A549 (cell line): ENCODE data around the gene NTNG2. TPM values are rescaled to one million over a fixed set of nuclear protein-coding genes. Genes with fewer than 3 reads are reported as not detected.

Experiments used
- ATAC-seq, 2 experiments: fragments of 200-7000 bp in 1 of 2; fragments of >200 bp in 1 of 2; cut with Nextera tagmentation in 1 of 2; cut with Tn5 transposase in 1 of 2; 3 replicates each; pipeline versions ENCODE4 v1.8.0 to v1.9.1; 2018 to 2020; ENCODE audit warnings: mild to moderate bottlenecking in 1 of 2, moderate library complexity in 1 of 2
- CTCF ChIA-PET: fragments of 300-600 bp; sonication (Branson Sonifier 250); formaldehyde crosslinking; extraction: SDS; loops from one replicate; lab custom pipeline; 2021; ENCODE audit warnings: antibody characterized with exemption, inconsistent platforms; lab: Yijun Ruan, JAX
- POLR2A ChIA-PET: fragments of 350-600 bp; formaldehyde crosslinking; extraction: SDS; loops from one replicate; lab custom pipeline; 2021; ENCODE audit warnings: antibody characterized with exemption, inconsistent platforms; lab: Yijun Ruan, JAX
- DNase-seq, 2 experiments: peaks; one replicate each; pipeline versions ENCODE4 v3.0.0 to v3.0.0-alpha.2; 2011 to 2016; ENCODE audit warnings: low read depth in 1 of 2, low spot score in 1 of 2
- FAIRE-seq: peaks from 2 replicates; lab custom pipeline; 2011; peaks lifted over from hg19 to GRCh38; lab: Jason Lieb, UNC
- H3K27ac ChIP-seq, 2 experiments: fragments of >200 bp; sonication (Bioruptor Twin); formaldehyde crosslinking; 3 replicates each; pipeline ENCODE4 v1.5.1; 2016 to 2017
- H3K4me1 ChIP-seq: fragments of >200 bp; sonication (Bioruptor Twin); formaldehyde crosslinking; 3 replicates; pipeline ENCODE4 v1.6.1; 2016
- H3K4me2 ChIP-seq: fragments of >200 bp; sonication (Bioruptor Twin); formaldehyde crosslinking; 3 replicates; pipeline ENCODE4 v1.6.1; 2016
- H3K4me3 ChIP-seq: fragments of >200 bp; sonication (Bioruptor Twin); formaldehyde crosslinking; 3 replicates; pipeline ENCODE4 v1.5.1; 2016
- H3K9me3 ChIP-seq: fragments of >200 bp; sonication (Bioruptor Twin); formaldehyde crosslinking; 3 replicates; pipeline ENCODE4 v1.6.1; 2016
- BCL3 ChIP-seq: fragments of >200 bp; sonication (Bioruptor Twin); formaldehyde crosslinking; IDR thresholded peaks from 3 replicates; pipeline ENCODE4 v1.6.1; 2016
- BHLHE40 ChIP-seq: IDR thresholded peaks from 2 replicates; pipeline ENCODE4 v1.6.1; 2012; ENCODE audit warnings: low read depth, low read length, inconsistent platforms
- CBX8 ChIP-seq: fragments of 200-600 bp; sonication (generic); IDR thresholded peaks from 2 replicates; pipeline ENCODE4 v1.6.1; 2016
- CHD2 ChIP-seq: fragments of 150-350 bp; IDR thresholded peaks from 2 replicates; pipeline ENCODE4 v1.6.1; 2014; ENCODE audit warnings: low read length; ENCODE audit not compliant: partially characterized antibody
- EHMT2 ChIP-seq: fragments of 200-600 bp; sonication (generic); IDR thresholded peaks from 2 replicates; pipeline ENCODE4 v1.6.1; 2016; ENCODE audit warnings: antibody characterized with exemption, low read depth, mild to moderate bottlenecking, moderate library complexity
- EP300 ChIP-seq, 2 experiments: fragments of >200 bp; sonication (Bioruptor Twin); formaldehyde crosslinking; IDR thresholded peaks; 2 replicates in 1 of 2; 3 replicates in 1 of 2; pipeline ENCODE4 v1.6.1; 2016 to 2017
- ESRRA ChIP-seq: fragments of 150-350 bp; IDR thresholded peaks from 2 replicates; pipeline ENCODE4 v1.6.1; 2014; ENCODE audit warnings: mild to moderate bottlenecking, low read length, borderline replicate concordance
- FOSB ChIP-seq: fragments of 250-450 bp; sonication (Bioruptor Pico); IDR thresholded peaks from 2 replicates; pipeline ENCODE4 v1.5.0; 2020; ENCODE audit warnings: mild to moderate bottlenecking, moderate library complexity
- FOSL2 ChIP-seq, 2 experiments: fragments of 450-650 bp in 1 of 2; fragments of >200 bp in 1 of 2; sonication (Bioruptor Twin) in 1 of 2; formaldehyde crosslinking; IDR thresholded peaks; 2 replicates each; pipeline versions ENCODE4 v1.5.0 to v1.6.1; 2016 to 2020; ENCODE audit warnings: mild to moderate bottlenecking in 1 of 2, moderate library complexity in 1 of 2
- FOXS1 ChIP-seq: fragments of 250-450 bp; sonication (Bioruptor Pico); IDR thresholded peaks from 2 replicates; pipeline ENCODE4 v1.5.0; 2020; ENCODE audit warnings: mild to moderate bottlenecking, moderate library complexity
- HES2 ChIP-seq: fragments of >200 bp; sonication (Bioruptor Twin); formaldehyde crosslinking; IDR thresholded peaks from 2 replicates; pipeline ENCODE4 v1.6.1; 2016
- HMGXB4 ChIP-seq: fragments of 250-450 bp; sonication (Bioruptor Pico); IDR thresholded peaks from 2 replicates; pipeline ENCODE4 v1.5.0; 2021; ENCODE audit warnings: mild to moderate bottlenecking, moderate library complexity, borderline replicate concordance
- HOXA7 ChIP-seq: fragments of 250-450 bp; sonication (Bioruptor Pico); IDR thresholded peaks from 2 replicates; pipeline ENCODE4 v1.5.0; 2020; ENCODE audit warnings: mild to moderate bottlenecking, moderate library complexity
- KDM1A ChIP-seq: fragments of 200-600 bp; sonication (generic); IDR thresholded peaks from 2 replicates; pipeline ENCODE4 v1.6.1; 2016; ENCODE audit warnings: low read depth, mild to moderate bottlenecking
- MYC ChIP-seq: IDR thresholded peaks from 2 replicates; pipeline ENCODE4 v1.6.1; 2012; ENCODE audit warnings: mild to moderate bottlenecking, inconsistent platforms, low read length, improper control_type of control experiment, borderline replicate concordance
- NFE2L2 ChIP-seq: fragments of 150-350 bp; conservative IDR thresholded peaks from 2 replicates; pipeline ENCODE4 v1.6.1; 2014; ENCODE audit warnings: low read length
- NPAS2 ChIP-seq: fragments of 250-450 bp; sonication (Bioruptor Pico); IDR thresholded peaks from 2 replicates; pipeline ENCODE4 v1.8.0; 2022; ENCODE audit warnings: mild to moderate bottlenecking, moderate library complexity, borderline replicate concordance
- RAD21 ChIP-seq, 2 experiments: fragments of >200 bp in 1 of 2; sonication (Bioruptor Twin) in 1 of 2; formaldehyde crosslinking in 1 of 2; IDR thresholded peaks in 1 of 2; conservative IDR thresholded peaks in 1 of 2; 2 replicates in 1 of 2; 3 replicates in 1 of 2; pipeline ENCODE4 v1.6.1; 2012 to 2018; ENCODE audit warnings: inconsistent platforms in 1 of 2
- RCOR1 ChIP-seq: fragments of 150-350 bp; IDR thresholded peaks from 2 replicates; pipeline ENCODE4 v1.6.1; 2014; ENCODE audit warnings: antibody characterized with exemption, low read length, low read depth
- RFX5 ChIP-seq: fragments of 450-650 bp; IDR thresholded peaks from 2 replicates; pipeline ENCODE4 v1.7.1; 2014; ENCODE audit warnings: antibody characterized with exemption, mild to moderate bottlenecking, moderate library complexity
- SMC3 ChIP-seq: fragments of >200 bp; sonication (Bioruptor Twin); formaldehyde crosslinking; IDR thresholded peaks from 3 replicates; pipeline ENCODE4 v1.6.1; 2018; ENCODE audit warnings: inconsistent platforms
- TFCP2L1 ChIP-seq: fragments of 250-450 bp; sonication (Bioruptor Pico); IDR thresholded peaks from 2 replicates; pipeline ENCODE4 v1.5.0; 2021; ENCODE audit warnings: mild to moderate bottlenecking
- TP53 ChIP-seq: fragments of 250-450 bp; sonication (Bioruptor Pico); IDR thresholded peaks from 2 replicates; pipeline ENCODE4 v1.5.0; 2021; ENCODE audit warnings: mild to moderate bottlenecking, moderate library complexity
- USF2 ChIP-seq: fragments of 450-650 bp; IDR thresholded peaks from 2 replicates; pipeline ENCODE4 v1.6.1; 2014; ENCODE audit warnings: antibody characterized with exemption
- ZFP36 ChIP-seq: fragments of 450-650 bp; IDR thresholded peaks from 2 replicates; pipeline ENCODE4 v1.6.1; 2014; ENCODE audit warnings: borderline replicate concordance; ENCODE audit not compliant: partially characterized antibody
- WGBS: methylation state at CpG from one replicate; pipeline ENCODE4 v1.1.6; 2017; ENCODE audit errors: missing lambda C conversion rate; 5-methylcytosine and 5-hydroxymethylcytosine counted together
- polyA plus RNA-seq, 4 experiments: library from polyadenylated mRNA; depleted of rRNA in 3 of 4; stranded (reverse); fragments of >200 nt; fragmentation: RNase III in 1 of 4; extraction: RNeasy Plus Mini Kit Qiagen cat#74134 plus additional on column Dnase treatment in 1 of 4; gene quantifications; 2 replicates in 3 of 4; 3 replicates in 1 of 4; pipeline ENCODE4 v1.2.3, GENCODE V29; 2011 to 2017
- TF ChIP-seq, protein P1 (sequence below): IDR thresholded peaks from 2 replicates; pipeline ENCODE4 v1.6.1; 2012
- TF ChIP-seq, protein P2 (sequence below): fragments of 200-600 bp; sonication (generic); IDR thresholded peaks from 2 replicates; pipeline ENCODE4 v1.6.1; 2016; ENCODE audit warnings: antibody characterized with exemption, mild to moderate bottlenecking, moderate library complexity

NTNG2 gene
- polyA plus RNA-seq, 2 of the 4 experiments (the other 2 are of a cell fraction): 0.52 to 1.0 TPM

- Histone ChIP-seq H3K4me2 (no peak overlapping the region), H3K9me3 (no peaks in the 10 kb centered on the region), H3K4me3 (no peak overlapping the region), H3K27ac (no peak overlapping the region), H3K4me1 (no peaks in the 10 kb centered on the region)
- no peak for DNase-seq
- ChIA-PET CTCF (interaction anchor here (0.7 to 3.3 kb wide), 7 partner anchors 10 to 367 kb away, joined by 3 to 28 read pairs (median 4); no protein-coding TSS in a partner anchor), POLR2A (no interaction called here)
- no peak for FAIRE-seq
- TF ChIP-seq, protein P1, sequence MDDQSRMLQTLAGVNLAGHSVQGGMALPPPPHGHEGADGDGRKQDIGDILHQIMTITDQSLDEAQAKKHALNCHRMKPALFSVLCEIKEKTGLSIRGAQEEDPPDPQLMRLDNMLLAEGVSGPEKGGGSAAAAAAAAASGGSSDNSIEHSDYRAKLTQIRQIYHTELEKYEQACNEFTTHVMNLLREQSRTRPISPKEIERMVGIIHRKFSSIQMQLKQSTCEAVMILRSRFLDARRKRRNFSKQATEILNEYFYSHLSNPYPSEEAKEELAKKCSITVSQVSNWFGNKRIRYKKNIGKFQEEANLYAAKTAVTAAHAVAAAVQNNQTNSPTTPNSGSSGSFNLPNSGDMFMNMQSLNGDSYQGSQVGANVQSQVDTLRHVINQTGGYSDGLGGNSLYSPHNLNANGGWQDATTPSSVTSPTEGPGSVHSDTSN: no peak
- TF ChIP-seq BHLHE40 (no peak), KDM1A (no peak), ESRRA (no peak), FOXS1 (CRISPR knock-in tag) (no peak), HMGXB4 (no peak), HOXA7 (CRISPR knock-in tag) (no peak), MYC (no peak), FOSL2 (IDR thresholded peaks at IDR 0.05) (no peak), FOSL2 (CRISPR knock-in tag; IDR thresholded peaks at IDR 0.05) (no peak), BCL3 (no peak), EHMT2 (no peak)
- ATAC-seq: no peak
- 72% methylated on average over 7 of the region's 9 CpGs for WGBS
Measured at GRCh38 chr9:132183134-132183533, 21.3 kb downstream of the NTNG2 start.

DNA sequence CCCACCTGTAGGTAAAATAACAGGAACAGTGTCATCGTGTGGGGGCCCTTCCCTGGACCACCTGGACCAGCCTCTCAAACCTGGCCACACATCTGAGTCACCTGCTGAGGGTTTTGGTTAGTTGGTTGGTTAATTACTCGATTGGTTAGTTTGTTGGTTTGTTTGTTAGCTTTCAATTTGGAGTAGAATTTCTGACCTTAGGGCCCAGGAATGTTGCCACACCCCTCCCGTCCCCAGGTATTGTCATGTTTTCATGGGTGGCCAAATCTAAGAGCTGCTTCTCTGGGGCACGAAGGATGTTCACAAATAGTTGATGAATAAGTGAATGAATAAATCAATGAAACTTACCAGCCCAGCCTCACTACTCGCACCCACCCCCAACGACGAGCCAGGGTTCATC, 21.9 kb downstream of the NTNG2 start:
- CTCF ChIA-PET: interaction anchor here (0.8 to 3.3 kb wide), 7 partner anchors 8 to 367 kb away, joined by 3 to 28 read pairs (median 3); no protein-coding TSS in a partner anchor
- no peak for FAIRE-seq
- WGBS: 31% methylated on average over 7 of the region's 7 CpGs
- no peak for TF ChIP-seq HES2
- TF ChIP-seq ESRRA: no peak
- TF ChIP-seq NFE2L2: no peak
- TF ChIP-seq TP53 (CRISPR knock-in tag): no peak
- no peak for TF ChIP-seq RFX5
- TF ChIP-seq FOSB (CRISPR knock-in tag): no peak
- TF ChIP-seq NPAS2: no peak
- TF ChIP-seq EP300 (IDR thresholded peaks at IDR 0.05): no peak
- TF ChIP-seq USF2: no peak
- TF ChIP-seq ZFP36: no peak
- no peak for TF ChIP-seq RAD21 (conservative IDR thresholded peaks at IDR 0.05 in 1 of 2, IDR thresholded peaks at IDR 0.05 in 1 of 2)
- TF ChIP-seq, protein P2, sequence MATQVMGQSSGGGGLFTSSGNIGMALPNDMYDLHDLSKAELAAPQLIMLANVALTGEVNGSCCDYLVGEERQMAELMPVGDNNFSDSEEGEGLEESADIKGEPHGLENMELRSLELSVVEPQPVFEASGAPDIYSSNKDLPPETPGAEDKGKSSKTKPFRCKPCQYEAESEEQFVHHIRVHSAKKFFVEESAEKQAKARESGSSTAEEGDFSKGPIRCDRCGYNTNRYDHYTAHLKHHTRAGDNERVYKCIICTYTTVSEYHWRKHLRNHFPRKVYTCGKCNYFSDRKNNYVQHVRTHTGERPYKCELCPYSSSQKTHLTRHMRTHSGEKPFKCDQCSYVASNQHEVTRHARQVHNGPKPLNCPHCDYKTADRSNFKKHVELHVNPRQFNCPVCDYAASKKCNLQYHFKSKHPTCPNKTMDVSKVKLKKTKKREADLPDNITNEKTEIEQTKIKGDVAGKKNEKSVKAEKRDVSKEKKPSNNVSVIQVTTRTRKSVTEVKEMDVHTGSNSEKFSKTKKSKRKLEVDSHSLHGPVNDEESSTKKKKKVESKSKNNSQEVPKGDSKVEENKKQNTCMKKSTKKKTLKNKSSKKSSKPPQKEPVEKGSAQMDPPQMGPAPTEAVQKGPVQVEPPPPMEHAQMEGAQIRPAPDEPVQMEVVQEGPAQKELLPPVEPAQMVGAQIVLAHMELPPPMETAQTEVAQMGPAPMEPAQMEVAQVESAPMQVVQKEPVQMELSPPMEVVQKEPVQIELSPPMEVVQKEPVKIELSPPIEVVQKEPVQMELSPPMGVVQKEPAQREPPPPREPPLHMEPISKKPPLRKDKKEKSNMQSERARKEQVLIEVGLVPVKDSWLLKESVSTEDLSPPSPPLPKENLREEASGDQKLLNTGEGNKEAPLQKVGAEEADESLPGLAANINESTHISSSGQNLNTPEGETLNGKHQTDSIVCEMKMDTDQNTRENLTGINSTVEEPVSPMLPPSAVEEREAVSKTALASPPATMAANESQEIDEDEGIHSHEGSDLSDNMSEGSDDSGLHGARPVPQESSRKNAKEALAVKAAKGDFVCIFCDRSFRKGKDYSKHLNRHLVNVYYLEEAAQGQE: no peak
- TF ChIP-seq KDM1A: no peak
- no peak for TF ChIP-seq BHLHE40
- TF ChIP-seq CHD2: no peak
- no peak for TF ChIP-seq SMC3
- TF ChIP-seq RCOR1: no peak
- no peak for TF ChIP-seq TFCP2L1 (CRISPR knock-in tag)
- no peak for TF ChIP-seq CBX8
- POLR2A ChIA-PET: no interaction called here
- no peak overlapping the region for H3K4me2 ChIP-seq
- DNase-seq: no peak
- ATAC-seq: no peak
- H3K27ac ChIP-seq: no peak overlapping the region
- no peaks in the 10 kb centered on the region for H3K4me1 ChIP-seq
- H3K9me3 ChIP-seq: no peaks in the 10 kb centered on the region
- H3K4me3 ChIP-seq: no peak overlapping the region
